OCI-LY7 (cell line): ENCODE measurements around the gene PDS5B.

Experiments
- CTCF ChIP-seq: fragments of 200-600 bp; sonication (generic); conservative IDR thresholded peaks from 2 replicates; pipeline ENCODE4 v1.5.1; 2014; ENCODE audit warnings: mild to moderate bottlenecking, antibody characterized with exemption, low read length, moderate library complexity, mixed read lengths
- EZH2phosphoT487 ChIP-seq: fragments of 200-600 bp; sonication (generic); IDR thresholded peaks from 2 replicates; pipeline ENCODE4 v1.6.1; 2018; ENCODE audit warnings: low read depth, borderline replicate concordance, mild to moderate bottlenecking, mixed run types, antibody characterized with exemption, low read length, moderate library complexity, mixed read lengths

GRCh38 chr13:32790731-32791130, 204.5 kb downstream of the PDS5B start:
- TF ChIP-seq CTCF (0 out of 2 replicates have a peak, but pooled peaks have one; percentile 24), EZH2phosphoT487 (no peak)
